ENCODE measurements around the gene APLNR.

DNA sequence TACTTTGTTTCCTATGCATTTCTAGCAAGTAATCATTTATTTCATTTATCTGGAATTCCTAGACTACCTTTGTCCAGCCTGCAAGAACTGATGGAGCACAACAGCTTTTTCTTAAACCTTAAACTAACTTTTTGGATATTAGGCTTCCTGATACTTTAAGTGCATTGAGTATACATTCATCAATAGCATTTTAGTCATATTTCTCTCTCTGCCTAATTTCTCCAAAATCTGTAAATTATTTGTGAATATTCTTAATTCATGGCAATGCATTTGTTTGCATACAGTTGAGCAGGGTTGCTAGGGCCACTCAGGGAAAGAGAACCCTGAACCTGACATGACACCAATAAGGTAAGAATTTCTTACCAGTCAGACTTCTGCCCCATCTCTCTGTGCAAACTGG, 29.1 kb upstream of the APLNR start:
- TF ChIP-seq POLR2A (IDR thresholded peaks at IDR 0.05; ENCODE audit: low read depth, low read length), result no peak
- TF ChIP-seq, protein P1, sequence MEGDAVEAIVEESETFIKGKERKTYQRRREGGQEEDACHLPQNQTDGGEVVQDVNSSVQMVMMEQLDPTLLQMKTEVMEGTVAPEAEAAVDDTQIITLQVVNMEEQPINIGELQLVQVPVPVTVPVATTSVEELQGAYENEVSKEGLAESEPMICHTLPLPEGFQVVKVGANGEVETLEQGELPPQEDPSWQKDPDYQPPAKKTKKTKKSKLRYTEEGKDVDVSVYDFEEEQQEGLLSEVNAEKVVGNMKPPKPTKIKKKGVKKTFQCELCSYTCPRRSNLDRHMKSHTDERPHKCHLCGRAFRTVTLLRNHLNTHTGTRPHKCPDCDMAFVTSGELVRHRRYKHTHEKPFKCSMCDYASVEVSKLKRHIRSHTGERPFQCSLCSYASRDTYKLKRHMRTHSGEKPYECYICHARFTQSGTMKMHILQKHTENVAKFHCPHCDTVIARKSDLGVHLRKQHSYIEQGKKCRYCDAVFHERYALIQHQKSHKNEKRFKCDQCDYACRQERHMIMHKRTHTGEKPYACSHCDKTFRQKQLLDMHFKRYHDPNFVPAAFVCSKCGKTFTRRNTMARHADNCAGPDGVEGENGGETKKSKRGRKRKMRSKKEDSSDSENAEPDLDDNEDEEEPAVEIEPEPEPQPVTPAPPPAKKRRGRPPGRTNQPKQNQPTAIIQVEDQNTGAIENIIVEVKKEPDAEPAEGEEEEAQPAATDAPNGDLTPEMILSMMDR (IDR thresholded peaks at IDR 0.05; ENCODE audit: extremely low read depth in 1 of 2, insufficient read depth in 1 of 2, low read depth in 1 of 2, low read length in 2 of 2), result no peak
- no peak for TF ChIP-seq EZH2 (IDR thresholded peaks at IDR 0.05; ENCODE audit: borderline replicate concordance, low read depth, low read length, severe bottlenecking)
- TF ChIP-seq, protein P2, sequence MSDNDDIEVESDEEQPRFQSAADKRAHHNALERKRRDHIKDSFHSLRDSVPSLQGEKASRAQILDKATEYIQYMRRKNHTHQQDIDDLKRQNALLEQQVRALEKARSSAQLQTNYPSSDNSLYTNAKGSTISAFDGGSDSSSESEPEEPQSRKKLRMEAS (IDR thresholded peaks at IDR 0.05; ENCODE audit: insufficient read depth, insufficient read length), result no peak
